MG63 (cell line): ENCODE data around the gene EOGT. TPM values are rescaled to one million over a fixed set of nuclear protein-coding genes. Genes with fewer than 3 reads are reported as not detected.
A peak's percentile ranks its signal among the peaks of the same experiment; 100 is the strongest.

Experiments
- DNase-seq: peaks from one replicate; pipeline ENCODE4 v3.0.0-alpha.2; 2020
- H3K27me3 ChIP-seq: fragments of 250-450 bp; sonication (Bioruptor Pico); 2 replicates; pipeline ENCODE4 v1.5.1; 2020; ENCODE audit warnings: mild to moderate bottlenecking, moderate library complexity
- H3K36me3 ChIP-seq: fragments of 250-450 bp; sonication (Bioruptor Pico); 2 replicates; pipeline ENCODE4 v1.5.1; 2020; ENCODE audit warnings: mild to moderate bottlenecking, moderate library complexity
- H3K4me3 ChIP-seq: fragments of 250-450 bp; sonication (Bioruptor Pico); 2 replicates; pipeline ENCODE4 v1.5.1; 2020; ENCODE audit warnings: mild to moderate bottlenecking, moderate library complexity
- H3K9me3 ChIP-seq: fragments of 250-450 bp; sonication (Bioruptor Pico); 2 replicates; pipeline ENCODE4 v1.5.1; 2020; ENCODE audit warnings: mild to moderate bottlenecking, moderate library complexity
- total RNA-seq: library from RNA; depleted of rRNA; stranded (reverse); fragments of >200 nt; shearing (Covaris generic); gene quantifications from 2 replicates; pipeline ENCODE4 v1.2.3, GENCODE V29; 2014; ENCODE audit warnings: low replicate concordance; rRNA removed

Gene EOGT
- total RNA-seq = 10.8 and 13.9 TPM in 2 replicates

DNA sequence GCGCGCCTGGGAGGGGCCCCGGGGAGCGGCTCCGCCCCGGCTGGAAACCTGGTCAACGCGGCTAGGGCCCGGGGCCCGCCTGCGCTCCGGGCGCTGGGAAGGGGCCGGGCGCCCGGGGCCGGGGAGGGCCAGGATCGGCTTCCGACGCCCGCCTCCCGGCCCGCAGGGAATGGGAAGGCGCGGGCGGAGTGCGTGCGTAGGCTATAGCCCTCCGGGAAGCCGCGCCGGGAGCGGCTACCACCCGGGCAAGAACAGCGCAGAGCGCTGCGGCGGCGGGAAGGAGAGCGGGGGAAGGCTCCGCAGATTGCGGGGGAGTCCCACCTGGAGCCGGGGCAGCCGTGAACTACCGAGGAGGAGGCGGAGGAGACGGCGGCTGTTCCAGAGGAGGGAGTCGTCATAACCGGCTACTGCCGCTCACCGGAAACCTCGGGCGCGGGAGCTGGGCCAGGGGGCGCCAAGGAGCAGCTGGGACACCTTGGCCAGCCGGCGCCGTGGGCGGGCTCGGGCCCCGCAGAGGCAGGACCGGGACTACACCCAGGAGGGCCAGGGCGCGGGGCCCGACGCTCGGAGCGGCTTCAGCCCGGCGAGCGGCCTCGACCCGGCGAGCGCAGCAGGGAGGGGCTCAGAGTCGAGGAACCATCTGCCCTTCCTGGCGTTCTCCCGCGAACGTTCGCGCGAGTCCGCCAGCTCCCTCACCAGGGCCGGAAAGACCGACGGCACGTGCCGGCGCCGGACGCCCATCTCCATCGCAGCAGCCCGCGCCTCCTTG is at the start of gene EOGT:
Gene EOGT, minus strand, starts transcription at position 432 of the 769 bp plus-strand sequence. CDS start 3,838 bp downstream, outside the sequence.
- H3K36me3 ChIP-seq = peaks cover 14% of the 10 kb centered on the region
- no peaks in the 10 kb centered on the region for H3K27me3 ChIP-seq
- H3K9me3 ChIP-seq = no peaks in the 10 kb centered on the region
- peak; percentile 88 for DNase-seq
- H3K4me3 ChIP-seq = peak within 1 kb of the TSS; percentile 74

DNA sequence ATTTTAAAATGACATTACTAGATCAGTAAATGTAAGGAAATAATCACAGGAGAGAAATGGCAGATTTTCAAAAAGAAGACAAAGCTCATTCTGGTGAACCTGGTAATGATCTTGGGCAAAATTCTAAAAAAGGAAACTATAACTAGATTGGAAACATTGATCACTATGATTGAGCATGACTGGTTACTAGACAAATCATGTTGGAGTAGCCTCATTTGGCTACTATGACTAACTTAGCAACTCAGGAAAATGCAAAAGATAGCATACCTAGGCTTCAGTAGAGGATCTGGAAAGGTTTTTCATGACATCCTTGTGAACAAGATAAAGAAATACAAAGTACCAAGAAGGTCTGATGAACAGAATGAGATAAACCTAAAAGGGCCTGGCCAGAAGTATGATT is 46.2 kb upstream of the EOGT start:
- DNase-seq = no peak
- H3K27me3 ChIP-seq = no peaks in the 10 kb centered on the region
- H3K9me3 ChIP-seq = no peaks in the 10 kb centered on the region
- H3K36me3 ChIP-seq = peaks cover 38% of the 10 kb centered on the region
- H3K4me3 ChIP-seq = no peak overlapping the region

DNA sequence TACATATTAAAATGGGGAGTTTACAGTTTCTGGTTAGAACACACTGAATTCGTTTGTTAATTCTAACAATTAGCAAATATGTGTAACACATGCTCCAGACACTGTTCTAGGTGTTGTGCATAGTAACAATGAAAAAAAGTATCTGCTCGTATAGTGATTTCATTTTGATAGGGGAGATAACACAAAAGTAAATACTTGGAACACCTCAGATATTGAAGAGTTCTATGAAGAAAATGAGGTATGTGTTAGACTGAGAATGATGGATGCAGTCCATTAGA is 45.4 kb upstream of the EOGT start:
- Histone ChIP-seq H3K9me3 (no peaks in the 10 kb centered on the region), H3K4me3 (no peak overlapping the region), H3K36me3 (peaks cover 40% of the 10 kb centered on the region), H3K27me3 (no peaks in the 10 kb centered on the region)
- DNase-seq = no peak

DNA sequence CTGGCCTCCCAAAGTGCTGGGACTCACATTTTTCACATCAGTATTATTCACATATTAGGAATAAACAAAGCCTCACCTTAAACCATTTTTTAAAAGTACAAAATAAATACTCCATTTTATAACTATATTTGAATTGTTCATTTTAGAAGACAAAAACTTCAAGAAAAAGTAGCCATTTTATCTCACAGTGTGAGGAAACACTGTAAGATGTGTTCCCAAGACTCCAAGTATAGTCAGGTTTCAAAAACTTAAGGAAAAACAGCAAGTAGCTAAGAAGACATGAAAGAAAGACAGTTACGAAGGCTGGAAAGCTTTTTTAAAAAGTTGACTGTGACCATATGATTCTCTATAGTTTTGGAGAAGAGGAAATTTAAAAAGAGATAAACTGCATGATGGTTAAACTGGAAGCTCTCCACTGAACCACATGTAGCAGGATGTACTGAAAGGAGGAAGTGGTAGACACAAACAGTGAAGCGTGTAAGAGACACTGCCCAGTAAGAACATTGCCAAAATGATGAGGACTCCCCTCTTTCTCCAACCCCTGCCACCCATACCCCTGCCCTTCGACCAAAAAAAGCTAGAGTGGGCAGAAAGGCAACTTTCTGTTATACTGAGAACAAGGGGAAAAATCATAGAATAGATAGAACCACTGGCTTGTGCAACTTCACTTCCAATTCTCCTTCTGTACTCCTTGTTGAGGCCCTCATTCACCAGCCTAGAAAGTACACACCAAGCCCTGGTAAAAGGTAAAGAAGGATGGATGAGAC is 44.9 kb upstream of the EOGT start:
- Histone ChIP-seq H3K27me3 (no peaks in the 10 kb centered on the region), H3K4me3 (no peak overlapping the region), H3K36me3 (peaks cover 40% of the 10 kb centered on the region), H3K9me3 (no peaks in the 10 kb centered on the region)
- no peak for DNase-seq

DNA sequence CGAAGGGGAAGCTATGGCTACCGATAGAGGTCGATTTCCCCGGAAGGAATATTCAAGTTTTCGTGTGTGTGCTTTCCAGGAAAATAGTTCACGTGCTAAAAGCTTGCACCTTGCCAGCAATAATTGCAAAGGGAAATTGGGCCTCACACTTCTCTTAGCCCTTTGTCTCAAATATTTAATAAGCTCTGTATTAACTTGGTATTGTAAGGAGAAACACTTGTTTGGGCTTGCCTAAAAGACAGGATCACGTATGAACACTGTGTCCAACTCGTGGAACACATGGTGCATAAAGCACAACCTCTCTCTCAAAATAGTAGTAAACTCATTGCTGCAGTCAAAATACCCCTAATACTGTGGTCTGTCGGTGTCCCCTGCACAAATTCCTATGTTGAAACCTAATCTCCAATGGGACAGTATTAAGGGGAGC is 39.0 kb upstream of the EOGT start:
- H3K9me3 ChIP-seq = no peaks in the 10 kb centered on the region
- no peaks in the 10 kb centered on the region for H3K27me3 ChIP-seq
- no peak for DNase-seq
- peaks cover 30% of the 10 kb centered on the region for H3K36me3 ChIP-seq
- H3K4me3 ChIP-seq = peak overlapping the region; percentile 78

DNA sequence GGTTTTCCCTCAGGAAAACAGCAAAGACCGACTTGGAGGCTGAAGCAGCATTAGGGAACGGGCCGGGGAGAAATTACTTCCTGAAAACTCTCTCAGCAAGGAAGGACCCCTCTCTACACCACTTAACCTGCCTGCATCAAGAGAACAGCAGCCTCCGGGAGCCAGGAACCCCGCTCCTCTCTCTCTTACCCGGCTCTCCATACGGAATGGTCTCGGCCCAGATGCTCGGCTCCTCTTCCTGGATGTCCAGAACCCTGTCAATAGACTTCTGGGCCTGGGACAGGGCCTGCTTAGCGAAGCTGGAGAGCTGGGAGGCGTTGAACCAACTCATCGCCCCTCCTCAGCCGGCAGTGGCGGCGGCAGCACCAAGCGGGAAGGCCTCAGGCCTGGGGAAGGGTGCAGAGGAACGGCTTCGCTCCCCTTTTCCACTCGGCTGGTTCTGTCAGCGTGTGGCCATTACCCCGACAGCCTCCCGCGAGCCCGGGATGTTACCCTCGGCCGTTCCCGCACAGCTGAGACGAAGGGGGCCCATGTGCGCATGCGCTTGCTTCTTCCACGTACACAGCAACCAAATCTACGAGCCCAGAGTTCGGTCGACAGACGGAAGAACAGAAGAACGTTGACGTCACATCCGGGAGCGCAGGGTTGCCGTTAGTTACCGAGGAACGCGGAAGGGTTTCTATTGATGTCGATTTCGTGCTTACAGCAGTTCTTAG is 38.4 kb upstream of the EOGT start, which contains the start of gene TMF1:
Gene TMF1, minus strand, starts transcription at position 578 of the 716 bp plus-strand sequence. Its CDS starts 247 bp downstream, at position 331.
- peaks cover 27% of the 10 kb centered on the region for H3K36me3 ChIP-seq
- H3K9me3 ChIP-seq = no peaks in the 10 kb centered on the region
- H3K4me3 ChIP-seq = peak within 1 kb of the TSS; percentile 78
- peak; percentile 92 for DNase-seq
- no peaks in the 10 kb centered on the region for H3K27me3 ChIP-seq

DNA sequence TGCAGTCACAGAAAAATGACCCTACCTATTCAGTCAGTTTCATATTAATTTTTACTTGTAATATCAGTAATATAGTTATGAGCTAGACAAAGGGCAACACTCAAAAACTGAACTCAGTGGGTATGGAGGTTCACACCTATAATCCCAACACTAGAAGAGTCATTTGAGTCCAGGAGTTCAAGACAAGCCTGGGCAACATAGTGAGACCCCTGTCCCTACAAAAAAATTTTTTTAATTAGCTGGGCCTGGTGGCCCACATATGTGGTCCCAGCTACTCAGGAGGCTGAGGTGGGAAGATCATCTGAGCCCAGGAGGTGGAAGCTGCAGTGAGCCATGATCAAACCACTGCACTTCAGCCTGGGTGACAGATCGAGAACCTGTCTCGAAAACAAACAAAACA is 35.5 kb upstream of the EOGT start:
- no peak for DNase-seq
- Histone ChIP-seq H3K9me3 (no peaks in the 10 kb centered on the region), H3K4me3 (no peak overlapping the region), H3K36me3 (peaks cover 25% of the 10 kb centered on the region), H3K27me3 (no peaks in the 10 kb centered on the region)

DNA sequence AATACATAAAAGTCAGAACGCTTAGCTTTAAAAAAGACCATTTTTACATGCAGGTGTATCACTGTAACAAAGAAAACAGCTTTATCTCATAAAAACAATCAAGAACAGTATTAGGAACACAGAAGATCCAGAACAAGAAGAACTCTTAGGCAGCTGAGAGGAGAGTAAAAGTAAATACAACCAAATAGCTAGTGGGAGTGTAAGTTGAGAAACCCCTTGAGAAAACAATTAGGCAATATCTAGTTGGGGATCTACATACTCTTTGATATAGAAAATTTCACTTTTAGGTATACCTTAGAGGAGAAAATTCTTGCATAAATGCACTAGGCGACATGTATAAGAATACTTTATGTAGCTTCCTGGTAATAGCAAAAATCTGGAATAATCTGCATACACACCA is 31.1 kb upstream of the EOGT start:
- Histone ChIP-seq H3K4me3 (no peak overlapping the region), H3K27me3 (no peaks in the 10 kb centered on the region), H3K9me3 (no peaks in the 10 kb centered on the region), H3K36me3 (peaks cover 53% of the 10 kb centered on the region)
- no peak for DNase-seq

DNA sequence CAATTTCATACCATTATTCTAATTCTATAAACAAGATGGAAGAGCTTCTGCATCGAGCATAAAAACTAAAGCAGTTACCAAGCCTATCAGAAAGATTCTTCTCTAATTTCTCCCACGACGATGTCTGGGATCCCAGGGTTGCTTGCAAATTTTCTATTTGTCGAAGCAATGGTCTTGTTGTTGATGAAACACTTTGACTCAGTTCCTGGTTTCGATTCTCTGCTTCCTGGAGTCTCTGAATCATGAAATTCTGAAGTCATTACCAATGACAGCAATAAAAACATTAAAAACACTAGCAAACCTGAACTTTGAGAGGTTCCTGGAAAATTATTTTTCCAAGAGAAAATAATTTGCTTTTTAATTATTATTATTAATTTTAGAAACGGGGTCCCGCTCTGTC is 20.0 kb upstream of the EOGT start:
- Histone ChIP-seq H3K36me3 (peaks cover 58% of the 10 kb centered on the region), H3K27me3 (no peaks in the 10 kb centered on the region), H3K9me3 (no peaks in the 10 kb centered on the region), H3K4me3 (no peak overlapping the region)
- DNase-seq = no peak

DNA sequence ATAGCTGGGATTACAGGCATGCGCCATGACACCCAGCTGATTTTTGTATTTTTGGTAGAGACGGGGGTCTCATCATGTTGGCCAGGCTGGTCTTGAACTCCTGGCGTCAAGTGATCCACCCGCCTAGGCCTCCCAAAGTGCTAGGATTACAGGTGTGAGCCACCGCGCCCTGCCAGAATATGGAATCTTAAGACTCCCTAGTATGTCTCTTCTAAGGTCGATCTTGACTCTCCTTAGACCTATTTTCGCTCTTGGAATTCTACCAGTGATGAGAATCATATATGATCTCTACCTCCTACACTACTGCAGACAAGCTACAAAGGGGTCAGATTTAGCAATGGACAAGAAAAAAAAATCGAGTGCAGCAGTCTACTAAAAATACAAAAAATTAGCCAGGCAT is 19.3 kb upstream of the EOGT start:
- Histone ChIP-seq H3K4me3 (no peak overlapping the region), H3K9me3 (no peaks in the 10 kb centered on the region), H3K36me3 (peaks cover 64% of the 10 kb centered on the region), H3K27me3 (no peaks in the 10 kb centered on the region)
- DNase-seq = no peak

DNA sequence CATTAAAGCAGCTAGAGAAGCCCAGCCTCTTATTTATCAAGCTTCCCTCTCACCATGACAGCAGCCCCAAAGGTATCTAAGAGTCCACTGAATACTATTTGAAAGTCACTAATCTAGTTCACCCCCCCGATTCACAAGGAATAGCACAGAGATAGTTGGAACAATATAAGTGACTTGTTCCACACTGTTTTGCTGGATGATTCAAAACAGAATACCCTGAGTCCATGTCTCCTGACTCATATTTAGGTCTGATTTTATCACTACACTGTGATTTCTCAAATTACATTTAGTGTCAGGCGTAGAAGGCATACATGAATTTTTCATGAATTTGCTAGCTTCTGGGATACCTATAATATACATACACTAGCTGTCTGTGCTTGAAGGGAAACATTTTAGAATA is 18.7 kb upstream of the EOGT start:
- no peak for DNase-seq
- Histone ChIP-seq H3K4me3 (no peak overlapping the region), H3K36me3 (peaks cover 67% of the 10 kb centered on the region), H3K9me3 (no peaks in the 10 kb centered on the region), H3K27me3 (no peaks in the 10 kb centered on the region)

DNA sequence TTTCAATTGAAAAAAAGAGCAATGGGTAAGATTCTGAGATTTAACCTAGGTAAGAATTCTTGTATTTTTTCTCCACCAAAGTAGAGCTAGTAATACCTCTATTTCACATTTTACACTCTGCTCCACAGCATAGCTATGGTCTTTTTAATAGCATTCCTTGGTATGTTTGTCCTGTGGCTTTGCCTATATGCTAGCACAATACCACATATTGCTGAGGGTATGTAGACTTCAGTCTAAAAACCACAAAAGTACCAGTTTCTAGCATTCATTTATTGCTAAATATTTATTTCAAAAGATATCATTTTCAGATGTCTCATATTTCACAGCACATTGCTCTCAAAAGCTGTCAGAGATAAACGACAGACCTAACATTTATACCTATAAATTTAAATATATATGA is 18.2 kb upstream of the EOGT start:
- H3K9me3 ChIP-seq = no peaks in the 10 kb centered on the region
- peaks cover 67% of the 10 kb centered on the region for H3K36me3 ChIP-seq
- no peak overlapping the region for H3K4me3 ChIP-seq
- no peaks in the 10 kb centered on the region for H3K27me3 ChIP-seq
- DNase-seq = no peak

DNA sequence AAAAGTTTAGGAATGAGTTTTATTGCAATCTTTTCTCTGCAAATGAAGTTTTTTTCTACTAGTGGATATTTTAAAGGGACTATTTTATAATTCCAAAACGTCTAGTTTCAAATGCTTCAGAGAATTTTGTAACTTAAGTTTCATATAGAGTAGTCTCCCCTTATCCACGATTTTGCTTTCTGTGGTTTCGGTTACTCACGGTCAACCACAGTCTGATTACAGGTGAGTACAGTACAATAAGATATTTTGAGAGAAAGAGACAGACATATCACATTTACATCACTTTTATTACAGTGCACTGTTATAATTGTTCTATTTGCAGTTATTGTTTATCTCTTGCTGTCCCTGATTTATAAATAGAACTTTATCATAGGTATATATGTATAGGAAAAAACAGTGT is 7.4 kb upstream of the EOGT start:
- Histone ChIP-seq H3K36me3 (peaks cover 27% of the 10 kb centered on the region), H3K27me3 (no peaks in the 10 kb centered on the region), H3K9me3 (no peaks in the 10 kb centered on the region), H3K4me3 (no peak overlapping the region)
- no peak for DNase-seq

DNA sequence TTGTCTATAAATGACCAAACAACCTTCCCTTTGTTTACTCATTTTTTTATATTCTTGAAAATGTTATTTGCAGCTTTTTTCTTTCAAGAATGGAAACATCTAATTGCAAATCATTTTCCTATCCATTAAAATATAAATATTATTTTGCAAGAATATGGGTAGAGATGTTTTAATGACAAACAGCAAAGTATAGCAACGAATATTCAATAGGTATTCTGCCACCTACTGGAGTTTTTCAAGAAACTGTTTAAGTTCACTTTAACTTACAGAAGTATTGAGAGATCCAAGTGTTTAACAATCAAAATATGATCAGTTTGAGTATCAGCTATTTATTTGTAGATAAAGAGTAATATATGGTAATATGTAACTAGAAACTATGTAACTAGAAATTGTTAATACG is 6.9 kb upstream of the EOGT start:
- peaks cover 22% of the 10 kb centered on the region for H3K36me3 ChIP-seq
- DNase-seq = no peak
- H3K27me3 ChIP-seq = no peaks in the 10 kb centered on the region
- no peak overlapping the region for H3K4me3 ChIP-seq
- no peaks in the 10 kb centered on the region for H3K9me3 ChIP-seq

DNA sequence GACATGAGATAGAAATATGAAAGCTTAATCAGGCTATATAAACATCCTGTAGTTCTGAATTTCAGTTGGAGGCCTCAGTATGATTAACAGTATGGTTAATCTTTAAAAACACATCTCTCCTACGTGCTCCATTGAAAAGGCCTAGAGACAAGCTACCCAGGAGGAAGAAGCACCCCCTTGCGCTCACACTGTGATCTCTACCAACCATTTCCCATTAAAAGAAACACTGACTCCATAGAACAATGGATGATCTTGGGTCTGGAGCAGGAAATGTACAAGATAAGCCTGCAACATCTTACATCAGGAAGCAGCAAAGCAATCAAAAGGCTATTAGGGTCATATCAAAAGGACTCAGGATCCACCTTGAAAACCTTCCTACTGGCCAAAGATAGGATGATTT is 3.4 kb upstream of the EOGT start:
- no peak overlapping the region for H3K4me3 ChIP-seq
- H3K9me3 ChIP-seq = no peaks in the 10 kb centered on the region
- peaks cover 13% of the 10 kb centered on the region for H3K36me3 ChIP-seq
- no peak for DNase-seq
- H3K27me3 ChIP-seq = no peaks in the 10 kb centered on the region

DNA sequence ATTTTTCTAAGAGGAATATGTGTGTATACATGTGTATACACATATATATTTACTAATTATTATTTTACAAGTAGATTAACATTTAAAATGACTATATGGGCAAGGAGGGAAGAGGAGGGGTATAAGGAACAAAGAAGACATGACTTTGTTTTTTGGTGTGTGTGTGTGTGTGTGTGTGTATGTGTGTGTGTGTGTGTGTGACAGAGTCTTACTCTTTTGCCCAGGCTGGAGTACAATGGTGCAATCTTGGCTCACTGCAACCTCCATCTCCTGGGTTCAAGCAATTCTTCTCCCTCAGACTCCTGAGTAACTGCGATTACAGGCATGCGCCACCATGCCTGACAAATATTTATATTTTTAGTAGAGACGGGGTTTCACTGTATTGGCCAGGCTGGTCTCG is 2.6 kb upstream of the EOGT start:
- no peak for DNase-seq
- Histone ChIP-seq H3K27me3 (no peaks in the 10 kb centered on the region), H3K36me3 (peaks cover 15% of the 10 kb centered on the region), H3K9me3 (no peaks in the 10 kb centered on the region), H3K4me3 (no peak overlapping the region)

DNA sequence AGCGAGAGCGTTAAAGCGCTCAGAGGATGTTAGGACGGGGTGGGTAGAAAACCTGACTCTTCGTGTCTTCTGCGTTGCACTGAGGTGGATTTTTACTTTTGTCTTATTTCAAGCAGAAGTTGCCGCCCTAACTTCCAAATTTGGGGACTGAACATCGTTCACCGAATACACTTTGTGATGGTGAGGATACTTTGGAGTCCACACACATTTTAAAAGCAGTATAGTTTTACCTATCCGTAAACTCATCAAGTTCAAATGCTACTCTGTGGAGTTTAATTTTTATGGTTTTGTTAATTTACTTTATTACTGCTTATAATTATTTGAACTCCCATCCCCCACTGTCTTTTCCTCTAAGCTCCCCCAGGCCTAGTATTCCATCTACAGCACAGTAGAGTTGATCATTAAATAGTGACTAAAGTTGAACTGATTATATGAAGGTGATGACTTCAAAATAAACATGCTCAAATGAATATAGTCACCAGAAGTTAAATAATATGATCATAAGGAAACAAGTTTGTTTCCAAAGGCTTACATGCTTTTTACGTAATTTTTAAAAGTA is 617 bp upstream of the EOGT start:
- Histone ChIP-seq H3K9me3 (no peaks in the 10 kb centered on the region), H3K27me3 (no peaks in the 10 kb centered on the region), H3K36me3 (peaks cover 15% of the 10 kb centered on the region), H3K4me3 (peak overlapping the region; percentile 74)
- DNase-seq = no peak
